ENCODE measurements around the gene GALNT10.

The GALNT10 gene

DNA sequence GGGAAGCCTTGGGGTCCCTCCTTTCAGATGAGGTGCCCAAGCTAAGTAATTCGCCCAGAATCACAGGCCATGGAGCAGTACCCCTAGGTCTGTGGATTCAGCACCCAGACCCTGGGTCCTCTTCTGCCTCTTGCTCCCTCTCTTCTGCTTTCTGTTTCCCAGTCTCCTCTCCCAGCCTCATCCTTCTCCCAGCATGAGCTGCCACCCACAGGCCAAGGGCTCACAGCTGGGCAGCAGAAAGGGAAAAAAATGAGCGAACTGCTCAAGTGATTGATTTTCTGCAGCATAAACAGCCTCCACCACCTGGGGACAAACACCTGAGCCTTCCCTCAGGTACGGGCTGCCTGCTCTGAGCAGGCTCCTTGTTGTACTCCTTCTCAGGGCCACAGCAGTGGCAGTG is 141.4 kb downstream of the GALNT10 start:
- no peak for ATAC-seq
- TF ChIP-seq PPARA (CRISPR knock-in tag; IDR thresholded peaks at IDR 0.05; ENCODE audit: borderline replicate concordance): no peak
- TF ChIP-seq ESRRG (CRISPR knock-in tag; IDR thresholded peaks at IDR 0.05): no peak
- TF ChIP-seq, protein P1, sequence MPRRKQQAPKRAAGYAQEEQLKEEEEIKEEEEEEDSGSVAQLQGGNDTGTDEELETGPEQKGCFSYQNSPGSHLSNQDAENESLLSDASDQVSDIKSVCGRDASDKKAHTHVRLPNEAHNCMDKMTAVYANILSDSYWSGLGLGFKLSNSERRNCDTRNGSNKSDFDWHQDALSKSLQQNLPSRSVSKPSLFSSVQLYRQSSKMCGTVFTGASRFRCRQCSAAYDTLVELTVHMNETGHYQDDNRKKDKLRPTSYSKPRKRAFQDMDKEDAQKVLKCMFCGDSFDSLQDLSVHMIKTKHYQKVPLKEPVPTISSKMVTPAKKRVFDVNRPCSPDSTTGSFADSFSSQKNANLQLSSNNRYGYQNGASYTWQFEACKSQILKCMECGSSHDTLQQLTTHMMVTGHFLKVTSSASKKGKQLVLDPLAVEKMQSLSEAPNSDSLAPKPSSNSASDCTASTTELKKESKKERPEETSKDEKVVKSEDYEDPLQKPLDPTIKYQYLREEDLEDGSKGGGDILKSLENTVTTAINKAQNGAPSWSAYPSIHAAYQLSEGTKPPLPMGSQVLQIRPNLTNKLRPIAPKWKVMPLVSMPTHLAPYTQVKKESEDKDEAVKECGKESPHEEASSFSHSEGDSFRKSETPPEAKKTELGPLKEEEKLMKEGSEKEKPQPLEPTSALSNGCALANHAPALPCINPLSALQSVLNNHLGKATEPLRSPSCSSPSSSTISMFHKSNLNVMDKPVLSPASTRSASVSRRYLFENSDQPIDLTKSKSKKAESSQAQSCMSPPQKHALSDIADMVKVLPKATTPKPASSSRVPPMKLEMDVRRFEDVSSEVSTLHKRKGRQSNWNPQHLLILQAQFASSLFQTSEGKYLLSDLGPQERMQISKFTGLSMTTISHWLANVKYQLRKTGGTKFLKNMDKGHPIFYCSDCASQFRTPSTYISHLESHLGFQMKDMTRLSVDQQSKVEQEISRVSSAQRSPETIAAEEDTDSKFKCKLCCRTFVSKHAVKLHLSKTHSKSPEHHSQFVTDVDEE (CRISPR knock-in tag; IDR thresholded peaks at IDR 0.05): no peak
- TF ChIP-seq ZFP30 (CRISPR knock-in tag; IDR thresholded peaks at IDR 0.05): no peak
- TF ChIP-seq OSR1 (CRISPR knock-in tag; IDR thresholded peaks at IDR 0.05): no peak

DNA sequence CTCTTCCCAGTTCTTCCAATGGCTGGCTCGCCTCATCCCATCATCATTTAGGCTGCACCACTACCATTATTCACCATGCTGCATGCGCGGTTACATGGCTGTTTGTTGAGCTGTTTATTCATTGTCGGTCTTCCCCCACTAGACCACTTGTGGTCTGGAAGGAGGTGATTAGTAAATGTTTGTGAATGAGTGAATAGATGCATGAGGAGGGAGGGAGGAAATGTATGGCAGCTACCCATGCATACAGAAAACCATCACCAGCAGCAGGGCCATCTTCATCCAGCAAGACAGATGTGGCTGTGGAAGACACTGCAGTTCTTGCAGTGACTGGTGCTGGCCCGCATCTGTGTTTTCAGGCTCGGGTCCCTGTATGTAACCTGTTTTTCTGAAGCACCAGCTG is 141.9 kb downstream of the GALNT10 start:
- TF ChIP-seq ZFP3 (CRISPR knock-in tag; IDR thresholded peaks at IDR 0.05) (no peak), ZNF70 (CRISPR knock-in tag; IDR thresholded peaks at IDR 0.05) (no peak), GLIS3 (CRISPR knock-in tag; IDR thresholded peaks at IDR 0.05) (no peak), BACH2 (CRISPR knock-in tag; IDR thresholded peaks at IDR 0.05; ENCODE audit: borderline replicate concordance) (no peak), ISL1 (CRISPR knock-in tag; IDR thresholded peaks at IDR 0.05) (no peak), RARB (CRISPR knock-in tag; IDR thresholded peaks at IDR 0.05) (no peak), ZNF565 (CRISPR knock-in tag; conservative IDR thresholded peaks at IDR 0.05; ENCODE audit: low read depth) (no peak), ESRRG (CRISPR knock-in tag; IDR thresholded peaks at IDR 0.05) (no peak), ARNTL (CRISPR knock-in tag; IDR thresholded peaks at IDR 0.05; ENCODE audit: borderline replicate concordance, low read depth) (no peak), PPARA (CRISPR knock-in tag; IDR thresholded peaks at IDR 0.05; ENCODE audit: borderline replicate concordance) (no peak)
- TF ChIP-seq, protein P2, sequence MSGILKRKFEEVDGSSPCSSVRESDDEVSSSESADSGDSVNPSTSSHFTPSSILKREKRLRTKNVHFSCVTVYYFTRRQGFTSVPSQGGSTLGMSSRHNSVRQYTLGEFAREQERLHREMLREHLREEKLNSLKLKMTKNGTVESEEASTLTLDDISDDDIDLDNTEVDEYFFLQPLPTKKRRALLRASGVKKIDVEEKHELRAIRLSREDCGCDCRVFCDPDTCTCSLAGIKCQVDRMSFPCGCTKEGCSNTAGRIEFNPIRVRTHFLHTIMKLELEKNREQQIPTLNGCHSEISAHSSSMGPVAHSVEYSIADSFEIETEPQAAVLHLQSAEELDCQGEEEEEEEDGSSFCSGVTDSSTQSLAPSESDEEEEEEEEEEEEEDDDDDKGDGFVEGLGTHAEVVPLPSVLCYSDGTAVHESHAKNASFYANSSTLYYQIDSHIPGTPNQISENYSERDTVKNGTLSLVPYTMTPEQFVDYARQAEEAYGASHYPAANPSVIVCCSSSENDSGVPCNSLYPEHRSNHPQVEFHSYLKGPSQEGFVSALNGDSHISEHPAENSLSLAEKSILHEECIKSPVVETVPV (CRISPR knock-in tag; IDR thresholded peaks at IDR 0.05): no peak
- TF ChIP-seq, protein P1 (CRISPR knock-in tag; IDR thresholded peaks at IDR 0.05): no peak
- no peak for ATAC-seq

DNA sequence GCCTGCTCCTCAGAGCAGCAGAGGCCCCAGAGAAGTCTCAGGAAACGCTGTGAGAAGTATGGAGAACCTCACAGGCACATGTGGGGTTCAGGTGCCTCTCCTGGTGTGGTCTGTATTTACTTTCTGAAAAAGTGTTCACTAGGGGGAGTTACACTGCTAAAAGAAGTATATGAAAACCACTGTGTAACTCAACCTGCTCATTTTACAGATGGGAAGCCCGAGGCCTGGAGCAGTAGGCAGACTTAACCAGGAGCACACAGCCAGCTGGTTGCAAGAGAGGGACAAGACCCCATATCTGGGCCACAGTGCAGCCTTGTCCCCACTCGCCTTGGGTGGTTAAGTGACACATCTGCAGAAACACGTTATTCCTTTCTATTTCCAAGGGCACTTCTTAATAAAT is 142.5 kb downstream of the GALNT10 start:
- no peak for ATAC-seq
- TF ChIP-seq CSDC2 (CRISPR knock-in tag; IDR thresholded peaks at IDR 0.05) (no peak), ESRRG (CRISPR knock-in tag; IDR thresholded peaks at IDR 0.05) (no peak), ARNTL (CRISPR knock-in tag; IDR thresholded peaks at IDR 0.05; ENCODE audit: borderline replicate concordance, low read depth) (no peak), SNAI2 (CRISPR knock-in tag; IDR thresholded peaks at IDR 0.05) (no peak), TCF4 (CRISPR knock-in tag; IDR thresholded peaks at IDR 0.05; ENCODE audit: borderline replicate concordance) (no peak), ZNF565 (CRISPR knock-in tag; conservative IDR thresholded peaks at IDR 0.05; ENCODE audit: low read depth) (no peak), ISL1 (CRISPR knock-in tag; IDR thresholded peaks at IDR 0.05) (no peak), ZNF8 (CRISPR knock-in tag; IDR thresholded peaks at IDR 0.05) (no peak), ZNF70 (CRISPR knock-in tag; IDR thresholded peaks at IDR 0.05) (no peak), OSR1 (CRISPR knock-in tag; IDR thresholded peaks at IDR 0.05) (no peak), ZC3H10 (CRISPR knock-in tag; IDR thresholded peaks at IDR 0.05) (no peak), BACH2 (CRISPR knock-in tag; IDR thresholded peaks at IDR 0.05; ENCODE audit: borderline replicate concordance) (no peak), GLIS3 (CRISPR knock-in tag; IDR thresholded peaks at IDR 0.05) (no peak), ZFP3 (CRISPR knock-in tag; IDR thresholded peaks at IDR 0.05) (no peak)
- TF ChIP-seq, protein P2 (CRISPR knock-in tag; IDR thresholded peaks at IDR 0.05): no peak
- TF ChIP-seq, protein P3, sequence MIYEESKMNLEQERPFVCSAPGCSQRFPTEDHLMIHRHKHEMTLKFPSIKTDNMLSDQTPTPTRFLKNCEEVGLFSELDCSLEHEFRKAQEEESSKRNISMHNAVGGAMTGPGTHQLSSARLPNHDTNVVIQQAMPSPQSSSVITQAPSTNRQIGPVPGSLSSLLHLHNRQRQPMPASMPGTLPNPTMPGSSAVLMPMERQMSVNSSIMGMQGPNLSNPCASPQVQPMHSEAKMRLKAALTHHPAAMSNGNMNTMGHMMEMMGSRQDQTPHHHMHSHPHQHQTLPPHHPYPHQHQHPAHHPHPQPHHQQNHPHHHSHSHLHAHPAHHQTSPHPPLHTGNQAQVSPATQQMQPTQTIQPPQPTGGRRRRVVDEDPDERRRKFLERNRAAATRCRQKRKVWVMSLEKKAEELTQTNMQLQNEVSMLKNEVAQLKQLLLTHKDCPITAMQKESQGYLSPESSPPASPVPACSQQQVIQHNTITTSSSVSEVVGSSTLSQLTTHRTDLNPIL (CRISPR knock-in tag; IDR thresholded peaks at IDR 0.05; ENCODE audit: low read depth): no peak
- TF ChIP-seq, protein P4, sequence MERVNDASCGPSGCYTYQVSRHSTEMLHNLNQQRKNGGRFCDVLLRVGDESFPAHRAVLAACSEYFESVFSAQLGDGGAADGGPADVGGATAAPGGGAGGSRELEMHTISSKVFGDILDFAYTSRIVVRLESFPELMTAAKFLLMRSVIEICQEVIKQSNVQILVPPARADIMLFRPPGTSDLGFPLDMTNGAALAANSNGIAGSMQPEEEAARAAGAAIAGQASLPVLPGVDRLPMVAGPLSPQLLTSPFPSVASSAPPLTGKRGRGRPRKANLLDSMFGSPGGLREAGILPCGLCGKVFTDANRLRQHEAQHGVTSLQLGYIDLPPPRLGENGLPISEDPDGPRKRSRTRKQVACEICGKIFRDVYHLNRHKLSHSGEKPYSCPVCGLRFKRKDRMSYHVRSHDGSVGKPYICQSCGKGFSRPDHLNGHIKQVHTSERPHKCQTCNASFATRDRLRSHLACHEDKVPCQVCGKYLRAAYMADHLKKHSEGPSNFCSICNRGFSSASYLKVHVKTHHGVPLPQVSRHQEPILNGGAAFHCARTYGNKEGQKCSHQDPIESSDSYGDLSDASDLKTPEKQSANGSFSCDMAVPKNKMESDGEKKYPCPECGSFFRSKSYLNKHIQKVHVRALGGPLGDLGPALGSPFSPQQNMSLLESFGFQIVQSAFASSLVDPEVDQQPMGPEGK (CRISPR knock-in tag; IDR thresholded peaks at IDR 0.05; ENCODE audit: borderline replicate concordance): no peak
